Measurements from ENCODE around the gene USP47. TPM values are rescaled to one million over a fixed set of nuclear protein-coding genes. Genes with fewer than 3 reads are reported as not detected.
"Not testable (repeated sequence)": the region's sequence is repeated elsewhere in the genome, so short reads cannot be mapped to it uniquely, and the experiment has no call there.

Gene USP47
- total RNA-seq, 1 donor from 2014 or later = 45.1 TPM

- Mint-ChIP-seq H3K27ac (ENCODE audit: unreplicated experiment) (no peak overlapping the region), H3K4me3 (ENCODE audit: unreplicated experiment) (no peak overlapping the region), H3K9me3 (ENCODE audit: unreplicated experiment) (peaks cover 5% of the 10 kb centered on the region), H3K27me3 (ENCODE audit: unreplicated experiment) (no peaks in the 10 kb centered on the region), H3K4me1 (ENCODE audit: unreplicated experiment) (no peaks in the 10 kb centered on the region), H3K36me3 (ENCODE audit: low read depth, unreplicated experiment) (peaks cover 10% of the 10 kb centered on the region)
- DNase-seq (ENCODE audit: low spot score) = no peak
- TF ChIP-seq CTCF (IDR thresholded peaks at IDR 0.05; ENCODE audit: unreplicated experiment) = no peak
Measured at GRCh38 chr11:11827272-11827671, 14.5 kb upstream of the USP47 start.

GRCh38 chr11:11831406-11831805 is 10.4 kb upstream of the USP47 start:
- not testable (repeated sequence) for H3K36me3 Mint-ChIP-seq (ENCODE audit: low read depth, unreplicated experiment); H3K4me3 Mint-ChIP-seq (ENCODE audit: unreplicated experiment); H3K27ac Mint-ChIP-seq (ENCODE audit: unreplicated experiment); H3K27me3 Mint-ChIP-seq (ENCODE audit: unreplicated experiment); DNase-seq (ENCODE audit: low spot score); H3K9me3 Mint-ChIP-seq (ENCODE audit: unreplicated experiment); H3K4me1 Mint-ChIP-seq (ENCODE audit: unreplicated experiment)

GRCh38 chr11:11836676-11837231 is 5.0 kb upstream of the USP47 start:
- no peak for TF ChIP-seq CTCF (IDR thresholded peaks at IDR 0.05; ENCODE audit: unreplicated experiment)
- Mint-ChIP-seq H3K27ac (ENCODE audit: unreplicated experiment) (no peak overlapping the region), H3K27me3 (ENCODE audit: unreplicated experiment) (peaks cover 2% of the 10 kb centered on the region), H3K4me1 (ENCODE audit: unreplicated experiment) (peaks cover 3% of the 10 kb centered on the region), H3K9me3 (ENCODE audit: unreplicated experiment) (no peaks in the 10 kb centered on the region), H3K4me3 (ENCODE audit: unreplicated experiment) (no peak overlapping the region), H3K36me3 (ENCODE audit: low read depth, unreplicated experiment) (no peaks in the 10 kb centered on the region)
- no peak for DNase-seq (ENCODE audit: low spot score)

GRCh38 chr11:11839718-11840117 is 2.1 kb upstream of the USP47 start:
- peaks cover 5% of the 10 kb centered on the region for H3K4me1 Mint-ChIP-seq (ENCODE audit: unreplicated experiment)
- H3K4me3 Mint-ChIP-seq (ENCODE audit: unreplicated experiment) = no peak overlapping the region
- DNase-seq (ENCODE audit: low spot score) = no peak
- H3K36me3 Mint-ChIP-seq (ENCODE audit: low read depth, unreplicated experiment) = no peaks in the 10 kb centered on the region
- no peak for TF ChIP-seq CTCF (IDR thresholded peaks at IDR 0.05; ENCODE audit: unreplicated experiment)
- no peak overlapping the region for H3K27ac Mint-ChIP-seq (ENCODE audit: unreplicated experiment)
- peaks cover 2% of the 10 kb centered on the region for H3K27me3 Mint-ChIP-seq (ENCODE audit: unreplicated experiment)
- H3K9me3 Mint-ChIP-seq (ENCODE audit: unreplicated experiment) = no peaks in the 10 kb centered on the region

- no peaks in the 10 kb centered on the region for H3K36me3 Mint-ChIP-seq (ENCODE audit: low read depth, unreplicated experiment)
- H3K4me1 Mint-ChIP-seq (ENCODE audit: unreplicated experiment) = peaks cover 15% of the 10 kb centered on the region
- H3K27me3 Mint-ChIP-seq (ENCODE audit: unreplicated experiment) = peaks cover 2% of the 10 kb centered on the region
- TF ChIP-seq CTCF (IDR thresholded peaks at IDR 0.05; ENCODE audit: unreplicated experiment) = no peak
- no peak for DNase-seq (ENCODE audit: low spot score)
- H3K27ac Mint-ChIP-seq (ENCODE audit: unreplicated experiment) = peak overlapping the region; percentile 92
- H3K4me3 Mint-ChIP-seq (ENCODE audit: unreplicated experiment) = no peak overlapping the region
- no peaks in the 10 kb centered on the region for H3K9me3 Mint-ChIP-seq (ENCODE audit: unreplicated experiment)
Measured at GRCh38 chr11:11841116-11841722, 553 bp upstream of the USP47 start.
